Mesenchymal stem cell (in vitro differentiated cells and primary cell): Measurements from ENCODE around the gene PI4KA.

Experiments used
- DNase-seq: peaks from one replicate; pipeline ENCODE4 v3.0.0-alpha.2; 2013
- H2AFZ ChIP-seq: one replicate; pipeline ENCODE4 v1.6.1; 2013; ENCODE audit warnings: low read depth, mild to moderate bottlenecking, control low read depth, inconsistent platforms, low read length, moderate library complexity
- H2AK5ac ChIP-seq: 2 replicates; pipeline ENCODE4 v1.6.1; 2013; ENCODE audit warnings: low read length, moderate library complexity, mild to moderate bottlenecking, inconsistent platforms; ENCODE audit not compliant: severe bottlenecking
- H2BK120ac ChIP-seq: one replicate; pipeline ENCODE4 v1.6.1; 2013; ENCODE audit warnings: low read depth, mild to moderate bottlenecking, inconsistent platforms, low read length, moderate library complexity
- H2BK12ac ChIP-seq, 2 experiments: one replicate each; pipeline ENCODE4 v1.6.1; 2013; ENCODE audit warnings: inconsistent platforms in 2 of 2, low read length in 2 of 2, mild to moderate bottlenecking in 2 of 2, moderate library complexity in 2 of 2, control low read depth in 1 of 2
- H2BK15ac ChIP-seq: one replicate; pipeline ENCODE4 v1.6.1; 2013; ENCODE audit warnings: mild to moderate bottlenecking, low read depth, inconsistent platforms; ENCODE audit not compliant: poor library complexity, severe bottlenecking
- H2BK5ac ChIP-seq: 2 replicates; pipeline ENCODE4 v1.6.1; 2013; ENCODE audit warnings: low read depth, mild to moderate bottlenecking, low read length, control low read depth, inconsistent platforms; ENCODE audit not compliant: poor library complexity, severe bottlenecking
- H3K14ac ChIP-seq, 2 experiments: one replicate each; pipeline ENCODE4 v1.6.1; 2013; ENCODE audit warnings: inconsistent platforms in 2 of 2, low read length in 2 of 2, control low read depth in 1 of 2, mild to moderate bottlenecking in 1 of 2, moderate library complexity in 1 of 2
- H3K18ac ChIP-seq, 2 experiments: one replicate each; pipeline ENCODE4 v1.6.1; 2013; ENCODE audit warnings: inconsistent platforms in 2 of 2, low read length in 2 of 2, control low read depth in 1 of 2, low read depth in 1 of 2, mild to moderate bottlenecking in 1 of 2
- H3K23ac ChIP-seq, 2 experiments: one replicate each; pipeline ENCODE4 v1.6.1; 2013; ENCODE audit warnings: inconsistent platforms in 2 of 2, low read length in 2 of 2, mild to moderate bottlenecking in 2 of 2, moderate library complexity in 2 of 2, control low read depth in 1 of 2
- H3K27ac ChIP-seq: 2 replicates; pipeline ENCODE4 v1.5.1; 2013; ENCODE audit warnings: mild to moderate bottlenecking, moderate library complexity, low read length, control low read depth, inconsistent platforms; ENCODE audit not compliant: poor library complexity, severe bottlenecking
- H3K27me3 ChIP-seq, 2 experiments: 2 replicates each; pipeline versions ENCODE4 v1.6.1 to v1.7.0; 2013; ENCODE audit warnings: low read length in 2 of 2, mild to moderate bottlenecking in 2 of 2, moderate library complexity in 2 of 2, control low read depth in 1 of 2, inconsistent platforms in 1 of 2; ENCODE audit not compliant: control insufficient read depth in 1 of 2, insufficient read depth in 1 of 2
- H3K36me3 ChIP-seq, 2 experiments: 2 replicates each; pipeline versions ENCODE4 v1.6.1 to v1.7.0; 2013; ENCODE audit warnings: low read length in 2 of 2, control low read depth in 1 of 2, inconsistent platforms in 1 of 2, low read depth in 1 of 2, mild to moderate bottlenecking in 1 of 2; ENCODE audit not compliant: insufficient read depth in 2 of 2, control insufficient read depth in 1 of 2
- H3K4ac ChIP-seq, 2 experiments: one replicate each; pipeline ENCODE4 v1.6.1; 2013; ENCODE audit warnings: inconsistent platforms in 2 of 2, low read length in 2 of 2, mild to moderate bottlenecking in 2 of 2, moderate library complexity in 2 of 2, control low read depth in 1 of 2, low read depth in 1 of 2
- H3K4me1 ChIP-seq: 2 replicates; pipeline ENCODE4 v1.6.1; 2013; ENCODE audit warnings: low read depth, low read length, control low read depth; ENCODE audit not compliant: control insufficient read depth, insufficient read depth
- H3K4me2 ChIP-seq: 2 replicates; pipeline ENCODE4 v1.6.1; 2013; ENCODE audit warnings: low read length, mild to moderate bottlenecking, inconsistent platforms; ENCODE audit not compliant: poor library complexity, severe bottlenecking
- H3K4me3 ChIP-seq, 2 experiments: 2 replicates each; pipeline versions ENCODE4 v1.5.1 to v1.7.0; 2013; ENCODE audit warnings: low read length in 2 of 2, mild to moderate bottlenecking in 2 of 2, control low read depth in 1 of 2, low read depth in 1 of 2; ENCODE audit not compliant: insufficient read depth in 1 of 2
- H3K79me1 ChIP-seq: replicated peaks from 2 replicates; pipeline ENCODE4 v1.6.1; 2013; ENCODE audit warnings: mild to moderate bottlenecking, control low read depth, low read length, inconsistent platforms; ENCODE audit not compliant: poor library complexity, severe bottlenecking
- H3K9ac ChIP-seq: 2 replicates; pipeline ENCODE4 v1.7.0; 2013; ENCODE audit warnings: mild to moderate bottlenecking, low read length, moderate library complexity
- H3K9me3 ChIP-seq: 2 replicates; pipeline ENCODE4 v1.7.0; 2013; ENCODE audit warnings: mild to moderate bottlenecking, low read length; ENCODE audit not compliant: control insufficient read depth
- H4K8ac ChIP-seq: one replicate; pipeline ENCODE4 v1.6.1; 2013; ENCODE audit warnings: inconsistent platforms, mild to moderate bottlenecking, low read length, moderate library complexity
- H4K91ac ChIP-seq: one replicate; pipeline ENCODE4 v1.6.1; 2013; ENCODE audit warnings: mild to moderate bottlenecking, low read length, inconsistent platforms
- WGBS: methylation state at CpG from one replicate; pipeline ENCODE4 v1.1.7; 2013; ENCODE audit warnings: mixed read lengths; 5-methylcytosine and 5-hydroxymethylcytosine counted together

PI4KA gene

GRCh38 chr22:20747223-20747622 is 111.4 kb downstream of the PI4KA start:
- peaks cover 23% of the 10 kb centered on the region for H3K4me1 ChIP-seq
- no peak overlapping the region for H4K8ac ChIP-seq
- peak overlapping the region; percentile 32 for H2BK5ac ChIP-seq
- no peaks in the 10 kb centered on the region for H3K9me3 ChIP-seq
- no peak overlapping the region for H3K18ac ChIP-seq
- H3K23ac ChIP-seq, result no peak overlapping the region
- no peak overlapping the region for H4K91ac ChIP-seq
- no peak overlapping the region for H2AK5ac ChIP-seq
- peaks cover 64 to 84% of the 10 kb centered on the region in 2 experiments for H3K36me3 ChIP-seq
- H3K14ac ChIP-seq, result no peak overlapping the region
- no peak overlapping the region for H2AFZ ChIP-seq
- no peak overlapping the region for H2BK12ac ChIP-seq
- H3K27me3 ChIP-seq, result no peaks in the 10 kb centered on the region
- no peak overlapping the region for H2BK120ac ChIP-seq
- H3K9ac ChIP-seq, result no peak overlapping the region
- peaks cover 2% of the 10 kb centered on the region for H3K79me1 ChIP-seq
- H3K27ac ChIP-seq, result no peak overlapping the region
- no peak overlapping the region for H3K4me2 ChIP-seq
- H3K4me3 ChIP-seq, result no peak overlapping the region
- no peak overlapping the region for H2BK15ac ChIP-seq
- DNase-seq, result no peak
- H3K4ac ChIP-seq, result no peak overlapping the region
- WGBS, result 99% methylated on average over 10 of the region's 10 CpGs

GRCh38 chr22:20746431-20747189 is 112.0 kb downstream of the PI4KA start:
- no peak overlapping the region for H2AFZ ChIP-seq
- H2BK15ac ChIP-seq, result no peak overlapping the region
- H2BK12ac ChIP-seq, result no peak overlapping the region
- H3K4me3 ChIP-seq, result no peak overlapping the region
- H4K8ac ChIP-seq, result no peak overlapping the region
- no peak overlapping the region for H3K4ac ChIP-seq
- H3K27me3 ChIP-seq, result no peaks in the 10 kb centered on the region
- no peaks in the 10 kb centered on the region for H3K9me3 ChIP-seq
- H3K18ac ChIP-seq, result no peak overlapping the region
- H3K4me1 ChIP-seq, result peaks cover 17% of the 10 kb centered on the region
- DNase-seq, result no peak
- peak overlapping the region; percentile 1 for H2BK5ac ChIP-seq
- H2BK120ac ChIP-seq, result no peak overlapping the region
- H3K23ac ChIP-seq, result no peak overlapping the region
- peaks cover 61 to 84% of the 10 kb centered on the region in 2 experiments for H3K36me3 ChIP-seq
- H3K14ac ChIP-seq, result no peak overlapping the region
- H4K91ac ChIP-seq, result no peak overlapping the region
- no peak overlapping the region for H3K4me2 ChIP-seq
- H3K9ac ChIP-seq, result no peak overlapping the region
- no peak overlapping the region for H2AK5ac ChIP-seq
- no peak overlapping the region for H3K27ac ChIP-seq
- peaks cover 2% of the 10 kb centered on the region for H3K79me1 ChIP-seq
- WGBS, result 93% methylated on average over 9 of the region's 9 CpGs

GRCh38 chr22:20745119-20745518 is 113.5 kb downstream of the PI4KA start:
- Histone ChIP-seq H2BK12ac (no peak overlapping the region), H3K4ac (no peak overlapping the region), H4K91ac (no peak overlapping the region), H2AFZ (no peak overlapping the region), H3K36me3 (peaks cover 63 to 87% of the 10 kb centered on the region in 2 experiments), H3K79me1 (peaks cover 4% of the 10 kb centered on the region), H3K9me3 (peaks cover 11% of the 10 kb centered on the region), H2AK5ac (no peak overlapping the region), H3K27me3 (no peaks in the 10 kb centered on the region), H3K14ac (no peak overlapping the region), H3K27ac (no peak overlapping the region), H2BK120ac (no peak overlapping the region), H3K9ac (no peak overlapping the region), H3K18ac (no peak overlapping the region), H3K4me1 (peaks cover 4% of the 10 kb centered on the region), H2BK15ac (no peak overlapping the region), H3K23ac (no peak overlapping the region), H3K4me2 (no peak overlapping the region), H3K4me3 (no peak overlapping the region), H2BK5ac (no peak overlapping the region), H4K8ac (no peak overlapping the region)
- 95% methylated on average over 3 of the region's 3 CpGs for WGBS
- DNase-seq, result no peak

GRCh38 chr22:20744456-20744855 is 114.2 kb downstream of the PI4KA start:
- Histone ChIP-seq H3K14ac (no peak overlapping the region), H2AK5ac (no peak overlapping the region), H3K79me1 (peaks cover 2% of the 10 kb centered on the region), H3K36me3 (peaks cover 56 to 84% of the 10 kb centered on the region in 2 experiments), H3K4me3 (no peak overlapping the region), H3K9ac (no peak overlapping the region), H3K4ac (no peak overlapping the region), H2BK120ac (no peak overlapping the region), H2BK5ac (no peak overlapping the region), H3K27ac (no peak overlapping the region), H4K91ac (no peak overlapping the region), H3K9me3 (peaks cover 12% of the 10 kb centered on the region), H3K23ac (no peak overlapping the region), H4K8ac (no peak overlapping the region), H3K18ac (no peak overlapping the region), H2BK15ac (no peak overlapping the region), H2AFZ (no peak overlapping the region), H3K4me1 (peaks cover 2% of the 10 kb centered on the region), H3K4me2 (no peak overlapping the region), H2BK12ac (no peak overlapping the region), H3K27me3 (no peaks in the 10 kb centered on the region)
- whole genome bisulfite sequencing, result 97% methylated on average over 14 of the region's 15 CpGs
- DNase-seq, result no peak
